ENCODE results near the gene PLN. TPM values are rescaled to one million over a fixed set of nuclear protein-coding genes. Genes with fewer than 3 reads are reported as not detected.

Gene PLN
- total RNA-seq, 8 experiments from 2014 or later, result 0.21 to 12.6 (median 0.59) TPM

DNA sequence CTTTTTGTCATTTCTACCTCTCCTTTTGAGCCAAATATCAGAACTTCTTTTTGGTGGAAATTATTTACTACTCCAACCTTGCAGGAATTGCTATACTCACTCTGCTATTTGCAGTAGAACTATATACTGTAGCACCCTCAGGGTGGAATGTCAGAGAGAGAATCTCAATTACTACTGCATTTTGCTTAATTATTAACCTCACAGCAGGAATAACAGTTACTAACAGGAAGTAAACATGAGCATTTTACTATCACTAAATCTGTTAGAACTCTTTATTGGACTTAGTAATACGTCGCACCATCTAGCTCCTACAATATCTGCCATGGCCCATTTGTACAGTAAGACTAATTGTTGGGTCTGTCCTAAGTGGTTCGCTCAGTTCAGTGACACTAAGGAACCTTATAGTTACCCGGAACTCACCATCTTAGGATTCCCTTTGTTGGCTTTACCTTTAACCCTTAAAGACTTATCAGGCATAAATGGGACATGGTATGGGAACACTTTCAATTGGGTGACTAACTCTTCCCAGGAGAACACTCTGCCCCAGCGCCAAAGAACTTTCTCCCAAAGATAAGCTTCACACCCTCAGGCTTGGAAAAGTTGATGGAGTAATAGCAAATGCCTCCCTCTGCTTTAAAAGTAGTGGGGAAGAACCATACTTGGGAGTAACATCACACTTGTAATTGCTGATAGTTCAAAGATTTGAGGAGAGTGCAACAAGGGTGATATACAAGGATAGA lies 38.8 kb downstream of the PLN start:
- no peak for ATAC-seq (replicated peaks in 6 of 8)
- Histone ChIP-seq H3K4me3 (no peak overlapping the region), H3K4me1 (replicated peaks in 1 of 2) (no peaks in the 10 kb centered on the region), H3K27ac (no peak overlapping the region)
- 89 to 100% (median 96%) methylated on average over 3 to 5 of the region's 5 CpGs; no CpG with 5 or more reads in 2 of the 10 experiments for WGBS, 10 experiments
- in situ Hi-C loops (cut with MboI; ENCODE audit: low pct_unique_long_range_greater_than_20kb in 2 of 9, low sequenced_read_pairs in 9 of 9, unreplicated experiment in 9 of 9), result no loop called here

DNA sequence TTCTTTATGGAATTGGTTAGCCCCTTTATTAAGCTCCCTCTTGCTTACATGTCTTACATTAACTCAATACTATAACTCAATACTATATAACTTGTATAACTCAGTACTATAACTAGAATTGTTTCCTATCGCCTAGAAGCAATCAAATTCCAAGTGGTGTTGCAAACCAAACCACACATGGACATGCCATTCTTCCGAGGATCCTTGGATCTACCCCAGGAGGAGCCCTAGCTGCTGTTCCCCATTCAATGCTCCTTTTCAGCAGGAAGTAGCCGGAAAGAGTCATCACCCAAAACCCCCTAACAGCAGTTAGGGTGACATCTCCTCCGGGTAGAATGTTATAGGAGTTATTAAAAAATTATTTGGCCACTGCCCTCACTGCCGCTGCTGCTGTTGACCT lies 40.5 kb downstream of the PLN start:
- Histone ChIP-seq H3K4me1 (replicated peaks in 1 of 2) (no peaks in the 10 kb centered on the region), H3K27ac (no peak overlapping the region), H3K4me3 (no peak overlapping the region)
- ATAC-seq (replicated peaks in 6 of 8), result no peak
- in situ Hi-C loops (cut with MboI; ENCODE audit: low pct_unique_long_range_greater_than_20kb in 2 of 9, low sequenced_read_pairs in 9 of 9, unreplicated experiment in 9 of 9), result no loop called here
- 71 to 100% (median 98%) methylated on average over 1 to 5 of the region's 5 CpGs for WGBS, 10 experiments

GRCh38 chr6:118589186-118589585 lies 41.1 kb downstream of the PLN start:
- 0 to 100% (median 85%) methylated on average over 1 to 4 of the region's 4 CpGs; no CpG with 5 or more reads in 3 of the 10 experiments for WGBS, 10 experiments
- Histone ChIP-seq H3K4me3 (no peak overlapping the region), H3K27ac (no peak overlapping the region), H3K4me1 (replicated peaks in 1 of 2) (no peaks in the 10 kb centered on the region)
- no peak for ATAC-seq (replicated peaks in 6 of 8)
- in situ Hi-C loops (cut with MboI; ENCODE audit: low pct_unique_long_range_greater_than_20kb in 2 of 9, low sequenced_read_pairs in 9 of 9, unreplicated experiment in 9 of 9), result no loop called here

- in situ Hi-C loops (cut with MboI; ENCODE audit: low pct_unique_long_range_greater_than_20kb in 2 of 9, low sequenced_read_pairs in 9 of 9, unreplicated experiment in 9 of 9), result no loop called here
- peak in 3 of 8 experiments; percentile 47 to 73 (median 58) for ATAC-seq (replicated peaks in 6 of 8)
- 8 to 67% (median 40%) methylated on average over 1 to 6 of the region's 6 CpGs; no CpG with 5 or more reads in 1 of the 10 experiments for WGBS, 10 experiments
These were observed 41.7 kb downstream of the PLN start for GRCh38 chr6:118589649-118590365.

DNA sequence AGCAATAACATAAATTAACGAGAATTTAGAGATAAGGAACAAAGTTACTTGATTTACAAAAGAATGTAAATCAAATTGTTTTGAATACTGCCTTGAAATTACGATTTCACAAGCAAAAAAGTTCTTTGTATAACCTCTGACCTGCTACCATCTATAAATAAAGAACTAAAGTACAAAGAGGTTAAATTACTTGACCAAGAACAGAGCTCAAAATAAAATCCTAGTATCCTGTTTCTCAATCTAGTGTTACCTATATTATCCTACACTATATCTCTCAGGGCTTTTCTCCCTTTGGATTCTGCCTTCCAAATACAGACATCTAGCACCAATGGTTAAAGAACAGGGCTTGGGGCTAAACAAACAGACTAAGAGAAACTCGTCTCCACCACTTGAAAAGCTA lies 43.8 kb downstream of the PLN start:
- no peak for ATAC-seq (replicated peaks in 6 of 8)

More at GRCh38 chr6:118589649-118590365, 41.7 kb downstream of the PLN start:
- Histone ChIP-seq H3K4me1 (replicated peaks in 1 of 2) (no peaks in the 10 kb centered on the region), H3K27ac (no peak overlapping the region), H3K4me3 (no peak overlapping the region)

GRCh38 chr6:118594877-118595276 lies 46.8 kb downstream of the PLN start:
- H3K4me1 ChIP-seq (replicated peaks in 1 of 2), result peaks cover 0 to 2% of the 10 kb centered on the region in 2 donors
- ATAC-seq (replicated peaks in 6 of 8), result no peak
- 83 to 100% (median 100%) methylated on average over 1 of the region's 1 CpG; no CpG with 5 or more reads in 3 of the 10 experiments for WGBS, 10 experiments
- no peak overlapping the region for H3K4me3 ChIP-seq
- in situ Hi-C loops (cut with MboI; ENCODE audit: low pct_unique_long_range_greater_than_20kb in 2 of 9, low sequenced_read_pairs in 9 of 9, unreplicated experiment in 9 of 9), result no loop called here
- no peak overlapping the region for H3K27ac ChIP-seq

More for the DNA sequence above, 43.8 kb downstream of the PLN start:
- Histone ChIP-seq H3K4me3 (no peak overlapping the region), H3K27ac (no peak overlapping the region), H3K4me1 (replicated peaks in 1 of 2) (no peaks in the 10 kb centered on the region)
- in situ Hi-C loops (cut with MboI; ENCODE audit: low pct_unique_long_range_greater_than_20kb in 2 of 9, low sequenced_read_pairs in 9 of 9, unreplicated experiment in 9 of 9), result no loop called here
- WGBS, 10 experiments, result 62 to 100% (median 93%) methylated on average over 2 to 3 of the region's 3 CpGs; no CpG with 5 or more reads in 1 of the 10 experiments

DNA sequence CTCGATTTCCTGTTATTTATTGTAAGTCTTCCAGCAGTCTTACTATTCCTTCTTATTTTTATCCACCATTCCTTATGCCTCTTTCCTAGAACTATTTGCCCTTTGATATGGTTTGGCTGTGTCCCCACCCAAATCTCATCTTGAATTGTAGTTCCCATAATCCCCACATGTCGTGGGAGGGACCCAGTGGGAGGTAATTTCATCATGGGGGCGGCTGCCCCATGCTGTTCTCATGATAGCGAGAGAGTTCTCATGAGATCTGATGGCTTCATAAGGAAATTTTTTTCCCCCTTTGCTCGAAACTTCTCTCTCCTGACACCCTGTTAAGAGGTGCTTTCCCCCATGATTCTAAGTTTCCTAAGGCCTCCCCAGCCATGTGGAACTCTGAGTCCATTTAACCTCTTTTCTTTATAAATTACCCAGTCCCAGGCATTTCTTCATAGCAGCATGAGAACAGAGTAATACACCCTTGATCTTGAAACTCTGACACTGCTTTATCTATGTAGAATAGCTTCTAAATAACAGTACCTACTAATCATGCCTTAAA lies 48.8 kb downstream of the PLN start:
- 71 to 100% (median 100%) methylated on average over 1 to 3 of the region's 5 CpGs for WGBS, 10 experiments
- Histone ChIP-seq H3K4me3 (no peak overlapping the region), H3K4me1 (replicated peaks in 1 of 2) (peaks cover 0 to 2% of the 10 kb centered on the region in 2 donors), H3K27ac (no peak overlapping the region)
- ATAC-seq (replicated peaks in 6 of 8), result peak in 1 of 8 experiments; percentile 33
- in situ Hi-C loops (cut with MboI; ENCODE audit: low pct_unique_long_range_greater_than_20kb in 2 of 9, low sequenced_read_pairs in 9 of 9, unreplicated experiment in 9 of 9), result no loop called here

GRCh38 chr6:118597636-118598035 lies 49.5 kb downstream of the PLN start:
- Histone ChIP-seq H3K4me1 (replicated peaks in 1 of 2) (peaks cover 0 to 2% of the 10 kb centered on the region in 2 donors), H3K4me3 (no peak overlapping the region), H3K27ac (no peak overlapping the region)
- in situ Hi-C loops (cut with MboI; ENCODE audit: low pct_unique_long_range_greater_than_20kb in 2 of 9, low sequenced_read_pairs in 9 of 9, unreplicated experiment in 9 of 9), result no loop called here
- no peak for ATAC-seq (replicated peaks in 6 of 8)
- 10 to 100% (median 65%) methylated on average over 1 to 3 of the region's 3 CpGs for WGBS, 10 experiments

- Histone ChIP-seq H3K4me3 (no peak overlapping the region), H3K27ac (no peak overlapping the region), H3K4me1 (replicated peaks in 1 of 2) (peaks cover 0 to 2% of the 10 kb centered on the region in 2 donors)
- ATAC-seq (replicated peaks in 6 of 8), result no peak
- 14 to 90% (median 67%) methylated on average over 1 to 2 of the region's 2 CpGs; no CpG with 5 or more reads in 3 of the 10 experiments for WGBS, 10 experiments
- in situ Hi-C loops (cut with MboI; ENCODE audit: low pct_unique_long_range_greater_than_20kb in 2 of 9, low sequenced_read_pairs in 9 of 9, unreplicated experiment in 9 of 9), result no loop called here
These were observed 50.2 kb downstream of the PLN start for GRCh38 chr6:118598324-118598723.

DNA sequence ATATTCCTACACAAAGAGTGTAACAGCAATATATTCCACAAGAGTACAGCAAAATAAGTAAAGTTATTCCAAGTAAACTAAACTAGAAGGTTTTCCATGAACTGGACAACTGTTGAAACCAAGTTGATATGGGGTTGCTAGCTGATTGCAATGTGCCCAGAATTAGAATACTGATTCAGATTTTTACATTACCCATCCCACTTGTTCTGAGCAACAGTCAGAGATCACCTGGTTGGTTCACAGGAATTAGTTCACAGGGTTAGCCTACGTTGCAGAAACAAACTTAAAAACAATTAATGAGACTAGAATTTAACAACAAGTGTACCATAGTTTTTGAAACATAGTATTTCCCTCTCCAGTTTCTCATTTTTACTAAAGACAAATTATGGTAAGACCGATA lies 54.2 kb downstream of the PLN start:
- no peak for ATAC-seq (replicated peaks in 6 of 8)
- no peak overlapping the region for H3K4me3 ChIP-seq
- 58 to 100% (median 81%) methylated on average over 1 to 2 of the region's 2 CpGs for WGBS, 10 experiments
- H3K4me1 ChIP-seq (replicated peaks in 1 of 2), result peaks cover 0 to 2% of the 10 kb centered on the region in 2 donors
- H3K27ac ChIP-seq, result no peak overlapping the region
- in situ Hi-C loops (cut with MboI; ENCODE audit: low pct_unique_long_range_greater_than_20kb in 2 of 9, low sequenced_read_pairs in 9 of 9, unreplicated experiment in 9 of 9), result no loop called here

GRCh38 chr6:118603372-118603771 lies 55.3 kb downstream of the PLN start:
- ATAC-seq (replicated peaks in 6 of 8), result no peak
- no peak overlapping the region for H3K27ac ChIP-seq
- H3K4me1 ChIP-seq (replicated peaks in 1 of 2), result no peaks in the 10 kb centered on the region
- in situ Hi-C loops (cut with MboI; ENCODE audit: low pct_unique_long_range_greater_than_20kb in 2 of 9, low sequenced_read_pairs in 9 of 9, unreplicated experiment in 9 of 9), result no loop called here
- WGBS, 10 experiments, result 85 to 100% (median 100%) methylated on average over 1 to 2 of the region's 2 CpGs; no CpG with 5 or more reads in 2 of the 10 experiments
- no peak overlapping the region for H3K4me3 ChIP-seq

GRCh38 chr6:118606268-118606667 lies 58.2 kb downstream of the PLN start:
- in situ Hi-C loops (cut with MboI; ENCODE audit: low pct_unique_long_range_greater_than_20kb in 2 of 9, low sequenced_read_pairs in 9 of 9, unreplicated experiment in 9 of 9), result no loop called here
- Histone ChIP-seq H3K4me1 (replicated peaks in 1 of 2) (no peaks in the 10 kb centered on the region), H3K27ac (no peak overlapping the region), H3K4me3 (no peak overlapping the region)
- WGBS, 10 experiments, result 20 to 91% (median 83%) methylated on average over 1 to 3 of the region's 3 CpGs; no CpG with 5 or more reads in 1 of the 10 experiments
- ATAC-seq (replicated peaks in 6 of 8), result no peak

DNA sequence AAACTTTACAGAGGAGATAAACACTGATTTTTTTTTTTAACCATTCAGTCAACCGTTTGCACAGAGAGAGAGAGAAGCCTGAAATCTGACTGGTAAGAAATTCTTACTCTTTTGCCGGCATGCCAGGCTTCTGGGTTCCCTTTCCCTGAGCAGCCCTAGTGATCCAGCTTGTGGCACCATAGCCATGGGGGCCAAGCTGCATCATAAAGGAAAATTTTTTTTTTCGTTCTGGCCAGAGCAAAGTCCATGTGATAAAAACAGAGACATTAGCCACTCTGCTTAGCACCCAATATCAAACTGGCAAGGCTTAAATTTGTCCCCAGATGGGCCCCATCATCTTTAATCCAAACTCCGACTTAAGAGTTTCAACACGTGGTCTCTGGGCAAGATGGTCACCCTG lies 58.8 kb downstream of the PLN start:
- Histone ChIP-seq H3K27ac (no peak overlapping the region), H3K4me3 (no peak overlapping the region), H3K4me1 (replicated peaks in 1 of 2) (no peaks in the 10 kb centered on the region)
- in situ Hi-C loops (cut with MboI; ENCODE audit: low pct_unique_long_range_greater_than_20kb in 2 of 9, low sequenced_read_pairs in 9 of 9, unreplicated experiment in 9 of 9), result no loop called here
- ATAC-seq (replicated peaks in 6 of 8), result no peak
- WGBS, 10 experiments, result 70 to 100% (median 88%) methylated on average over 1 to 5 of the region's 5 CpGs
